Measurements from ENCODE around the gene WDR54.
"Not testable (repeated sequence)": the region's sequence is repeated elsewhere in the genome, so short reads cannot be mapped to it uniquely, and the experiment has no call there.

The WDR54 gene

DNA sequence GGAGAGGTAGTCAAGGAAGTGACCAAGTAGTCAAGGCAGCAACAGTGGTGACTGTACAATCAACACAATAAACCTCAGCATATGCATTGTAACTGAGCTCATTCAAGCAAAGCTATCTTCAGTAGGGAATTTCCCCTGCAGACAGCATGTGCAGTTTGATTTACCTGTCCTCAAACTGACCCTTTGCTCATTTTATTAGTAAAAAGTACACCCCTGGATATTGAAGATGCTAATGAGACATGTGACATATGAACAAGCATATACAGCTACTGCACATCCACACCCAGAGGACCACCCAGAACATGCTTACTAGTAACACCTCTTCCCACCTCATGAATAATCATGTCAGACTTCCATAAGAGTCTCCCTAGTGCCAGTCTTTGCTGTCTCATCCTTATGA, 15.5 kb upstream of the WDR54 start:
- no peak for DNase-seq (ENCODE audit: low read depth, low spot score)

GRCh38 chr2:74407682-74408081, 13.8 kb upstream of the WDR54 start:
- no peak for DNase-seq (ENCODE audit: low read depth, low spot score)

- DNase-seq (ENCODE audit: low read depth, low spot score) = no peak
These were observed 8.4 kb upstream of the WDR54 start for GRCh38 chr2:74413001-74413698.

DNA sequence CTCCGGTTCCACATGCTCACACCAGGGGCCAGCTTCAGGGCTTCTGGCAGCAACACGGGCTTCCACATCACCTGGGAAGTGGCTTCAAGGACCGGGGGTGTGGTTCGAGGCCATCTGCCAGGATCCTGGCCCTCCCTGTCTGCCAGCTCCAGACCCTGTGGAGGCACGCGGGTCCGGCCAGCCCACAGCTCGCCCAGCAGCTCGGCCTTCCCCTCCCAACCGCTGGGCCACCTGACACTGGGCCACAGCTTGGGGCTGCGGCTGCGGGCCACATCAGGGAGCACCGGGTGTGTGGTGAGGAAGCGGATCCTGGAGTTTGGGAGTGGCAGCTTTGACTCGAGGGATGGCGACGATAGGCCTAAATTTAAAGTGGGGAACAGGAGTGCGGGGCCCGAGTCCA, 7.1 kb upstream of the WDR54 start:
- DNase-seq (ENCODE audit: low read depth, low spot score) = no peak

DNA sequence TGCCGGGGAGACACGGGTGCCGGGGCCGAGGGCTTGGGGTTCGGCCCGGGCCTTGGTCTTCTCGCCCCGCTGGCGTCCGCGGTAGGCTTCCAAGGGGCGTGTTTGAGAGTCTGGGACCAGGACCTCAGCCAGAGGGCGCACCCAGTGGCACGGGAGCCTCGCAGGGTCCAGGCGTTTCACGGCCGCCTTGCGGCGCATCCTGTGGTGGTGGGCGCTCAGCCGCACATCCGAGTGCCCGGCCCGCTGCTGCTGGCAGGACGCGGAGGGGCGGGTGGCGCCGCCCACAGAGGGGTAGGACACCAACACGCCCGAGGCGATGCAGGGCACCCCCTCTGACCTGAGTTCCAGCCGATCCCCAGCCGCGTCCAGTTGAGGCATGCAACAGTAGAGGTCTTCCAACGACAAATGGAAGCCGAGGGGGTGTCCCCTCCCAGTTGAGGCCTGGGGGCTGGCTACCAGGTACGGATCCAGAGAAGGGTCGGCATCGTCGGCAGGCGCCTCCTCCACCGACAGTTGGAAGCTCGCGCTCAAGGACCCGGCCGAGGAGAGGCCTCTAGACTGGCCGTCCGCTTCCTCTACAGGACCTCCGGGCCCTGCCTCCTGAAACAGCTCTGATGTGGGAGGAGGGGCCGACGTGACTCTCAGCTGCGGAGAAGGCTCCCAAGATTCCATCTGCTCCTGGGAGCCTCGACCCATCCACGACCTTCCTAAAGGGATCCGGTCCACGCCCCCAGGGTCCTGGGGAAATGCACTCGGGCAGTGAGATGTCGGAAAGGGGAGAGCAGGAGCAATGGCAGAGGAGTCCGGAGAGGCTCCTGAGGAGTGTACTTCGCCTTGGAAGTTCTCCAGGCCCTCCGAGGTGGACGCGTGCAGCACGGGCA, 6.4 kb upstream of the WDR54 start:
- DNase-seq (ENCODE audit: low read depth, low spot score) = peak; percentile 68

DNA sequence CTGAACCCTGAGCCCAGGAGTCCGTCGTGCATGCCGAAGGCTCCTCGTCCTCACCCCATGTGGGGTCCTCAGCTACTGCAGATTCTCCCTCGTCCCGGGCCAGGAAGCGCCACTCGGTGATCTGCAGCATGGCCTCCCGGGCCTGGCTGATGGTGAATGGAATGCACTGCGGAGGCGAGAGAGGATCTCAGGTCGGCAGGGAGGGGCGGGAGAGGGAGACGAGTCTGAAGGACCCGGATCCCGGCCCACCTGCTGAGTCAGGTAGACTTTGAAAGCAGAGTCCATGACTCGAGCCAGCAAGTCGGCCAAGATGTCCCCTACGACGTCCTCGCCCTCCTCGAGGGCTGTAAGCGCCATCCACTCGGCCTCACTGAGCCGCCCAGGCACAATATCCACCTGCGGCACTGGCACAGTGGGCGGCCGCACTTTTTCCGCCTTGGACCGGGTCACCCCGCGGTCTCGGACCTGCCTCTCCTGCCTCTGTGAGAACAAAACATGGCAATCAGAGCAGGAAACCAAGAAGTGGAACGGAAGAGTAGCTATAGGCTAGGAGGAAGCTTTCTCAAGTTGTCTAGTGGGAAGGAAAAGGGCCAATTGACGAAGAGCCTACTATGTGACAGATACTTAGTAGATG, 5.7 kb upstream of the WDR54 start:
- DNase-seq (ENCODE audit: low read depth, low spot score) = no peak

DNA sequence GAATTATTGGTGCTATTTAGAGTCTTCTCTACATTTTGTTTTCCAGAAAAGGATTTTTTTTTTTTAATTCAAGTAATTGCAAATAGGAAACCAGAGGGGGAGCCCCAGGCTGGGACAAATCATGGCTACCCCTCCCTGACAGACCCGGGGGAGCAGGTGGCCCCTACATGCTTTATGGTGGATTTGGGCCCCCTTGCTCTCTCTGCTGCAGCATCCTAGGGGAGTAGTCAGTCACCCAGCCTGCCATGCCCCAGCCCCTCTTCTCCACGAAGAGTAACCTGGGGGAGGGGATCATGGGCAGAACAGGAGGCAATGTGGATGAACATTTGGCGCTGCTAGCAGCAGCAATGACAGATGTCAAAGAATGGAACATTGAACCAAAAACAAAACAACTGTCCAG, 4.8 kb upstream of the WDR54 start:
- no peak for DNase-seq (ENCODE audit: low read depth, low spot score)

GRCh38 chr2:74417197-74417596, 4.3 kb upstream of the WDR54 start:
- DNase-seq (ENCODE audit: low read depth, low spot score) = no peak

DNA sequence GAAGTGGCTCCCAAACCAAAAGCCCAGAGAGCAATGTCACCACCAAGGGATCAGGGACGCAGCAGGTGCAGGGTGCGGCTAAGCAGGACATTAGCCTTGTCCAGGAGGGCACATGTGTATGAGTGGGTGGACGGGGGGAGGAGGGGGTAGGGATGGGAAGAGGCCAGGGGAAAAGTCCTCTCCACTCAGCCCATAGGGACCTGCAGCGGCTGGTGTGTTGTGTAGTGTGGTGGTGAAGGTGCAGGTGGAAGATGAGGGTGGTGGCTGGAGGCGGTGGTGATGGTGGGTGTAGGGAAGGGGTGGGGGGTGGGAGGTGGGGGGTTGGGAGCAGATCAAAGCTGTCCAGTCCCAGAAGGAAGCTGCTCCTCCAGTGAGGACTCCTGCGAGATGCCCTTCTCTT, 3.8 kb upstream of the WDR54 start:
- DNase-seq (ENCODE audit: low read depth, low spot score) = no peak

GRCh38 chr2:74418312-74418711, 3.2 kb upstream of the WDR54 start:
- no peak for DNase-seq (ENCODE audit: low read depth, low spot score)

- DNase-seq (ENCODE audit: low read depth, low spot score) = no peak
These were observed 2.2 kb upstream of the WDR54 start for GRCh38 chr2:74419345-74419744.

DNA sequence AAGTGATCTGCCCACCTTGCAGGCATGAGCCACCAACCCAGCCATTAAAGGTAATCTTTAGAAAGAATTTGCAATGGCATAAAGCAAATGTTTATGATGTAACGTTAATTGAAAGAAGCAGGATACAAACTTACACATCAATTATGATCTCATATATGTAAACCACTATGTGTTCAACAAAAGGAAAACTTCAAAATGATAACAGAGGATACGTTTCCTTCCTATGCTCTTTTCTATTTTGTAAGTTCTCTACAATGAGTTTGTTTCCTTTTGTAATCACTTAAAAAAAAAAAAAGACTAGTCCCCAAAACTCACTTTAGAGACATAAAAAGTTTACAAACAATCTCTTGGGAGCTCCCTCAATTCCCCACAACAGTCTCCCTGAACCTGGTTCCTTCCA, 1.5 kb upstream of the WDR54 start:
- no peak for DNase-seq (ENCODE audit: low read depth, low spot score)

DNA sequence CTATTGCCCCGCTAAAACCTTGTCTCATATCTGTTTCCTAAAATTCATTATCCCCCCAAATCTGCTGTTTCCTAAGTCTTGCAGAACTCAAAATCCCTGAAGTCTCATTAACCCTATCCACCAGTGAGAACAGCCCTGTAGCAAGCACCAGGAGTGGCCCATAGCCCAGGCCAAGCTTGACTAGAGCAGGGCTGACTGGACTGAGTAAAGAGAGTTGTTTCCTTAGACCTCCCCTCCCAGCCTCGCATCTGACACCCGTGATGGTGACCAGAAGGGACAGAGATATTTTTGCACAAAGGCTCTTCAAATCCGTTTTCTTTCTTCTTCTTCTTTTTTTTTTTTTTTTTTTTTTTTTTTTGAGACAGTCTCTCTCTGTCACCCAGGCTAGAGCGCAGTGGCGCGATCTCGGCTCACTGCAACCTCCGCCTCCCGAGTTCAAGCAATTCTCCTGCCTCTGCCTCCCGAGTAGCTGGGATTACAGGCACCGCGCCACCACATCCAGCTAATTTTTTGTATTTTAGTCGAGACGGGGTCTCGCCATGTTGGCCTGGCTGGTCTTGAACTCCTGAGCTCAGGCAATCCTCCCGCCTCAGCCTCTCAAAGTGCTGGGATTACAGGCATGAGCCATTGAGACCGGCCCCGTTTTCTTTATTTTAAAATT, 957 bp upstream of the WDR54 start:
- not testable (repeated sequence) for DNase-seq (ENCODE audit: low read depth, low spot score)

DNA sequence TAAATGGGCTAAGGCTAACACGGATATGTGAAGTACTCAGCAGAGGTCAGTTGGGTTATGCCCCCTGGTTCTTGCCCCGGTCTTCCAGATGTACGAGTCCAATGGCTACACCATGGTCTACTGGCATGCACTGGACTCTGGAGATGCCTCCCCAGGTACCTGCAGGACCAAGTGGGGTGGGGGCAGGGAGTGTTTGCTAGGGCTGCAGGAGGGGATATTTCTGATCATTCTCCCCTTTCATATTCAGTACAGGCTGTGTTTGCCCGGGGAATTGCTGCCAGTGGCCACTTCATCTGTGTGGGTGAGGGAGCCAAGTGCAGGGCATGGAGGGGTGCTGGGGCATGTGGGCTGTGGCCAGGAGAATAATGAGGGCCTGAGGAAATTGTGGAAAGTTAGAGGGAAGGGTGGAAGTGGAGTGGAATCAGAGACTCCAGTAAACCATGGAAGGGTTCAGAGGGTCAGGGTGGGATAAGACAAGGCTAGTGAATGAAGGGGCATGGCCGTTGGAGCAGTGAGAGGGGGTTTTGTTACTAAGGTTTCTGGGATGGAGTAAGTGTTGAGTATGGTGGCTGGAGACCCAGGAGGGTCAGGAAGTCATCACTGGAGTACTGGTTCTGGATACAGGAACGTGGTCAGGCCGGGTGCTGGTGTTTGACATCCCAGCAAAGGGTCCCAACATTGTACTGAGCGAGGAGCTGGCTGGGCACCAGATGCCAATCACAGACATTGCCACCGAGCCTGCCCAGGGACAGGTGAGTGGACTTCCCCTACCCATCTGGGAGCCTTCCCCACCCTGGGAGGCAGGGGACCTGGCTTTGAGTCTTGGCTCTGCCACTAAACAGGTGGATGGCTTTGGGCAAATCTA, 1.9 kb downstream of the WDR54 start:
- no peak for DNase-seq (ENCODE audit: low read depth, low spot score)

DNA sequence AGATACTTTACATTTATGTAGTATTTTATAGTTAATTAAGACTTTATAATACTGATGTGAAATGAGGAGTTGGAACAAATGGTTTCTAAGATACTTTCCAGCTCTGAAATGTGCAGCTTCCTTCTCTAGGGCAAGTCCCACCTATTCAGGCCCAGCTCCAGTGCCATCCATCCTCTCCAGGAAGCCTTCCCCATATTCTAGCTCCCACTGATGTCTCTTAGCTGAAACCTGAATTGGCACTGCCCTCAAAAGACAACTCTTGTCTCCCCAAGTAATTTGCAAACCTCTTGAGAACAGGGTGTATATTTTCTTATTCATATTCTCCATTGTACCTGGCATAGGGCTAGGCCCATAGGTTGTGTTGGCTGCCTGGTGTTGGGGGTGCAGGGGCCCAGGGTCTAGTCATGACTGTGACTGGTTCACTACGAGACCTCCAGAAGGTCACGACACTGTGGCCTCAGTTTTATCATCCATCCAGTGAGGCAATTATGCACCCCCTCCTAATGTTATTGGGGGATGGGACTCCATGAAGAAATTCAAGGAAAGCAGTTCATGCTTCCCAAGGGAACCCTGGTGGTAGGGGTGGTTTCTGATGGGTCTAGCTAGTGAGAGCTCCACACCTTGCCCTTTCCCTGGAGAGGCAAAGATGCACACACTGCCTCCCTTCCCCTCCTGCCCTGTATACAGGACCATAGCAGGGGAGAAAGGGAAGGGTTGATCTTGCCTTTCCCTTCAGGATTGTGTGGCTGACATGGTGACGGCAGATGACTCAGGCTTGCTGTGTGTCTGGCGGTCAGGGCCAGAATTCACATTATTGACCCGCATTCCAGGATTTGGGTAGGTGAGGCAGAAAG, 2.8 kb downstream of the WDR54 start:
- DNase-seq (ENCODE audit: low read depth, low spot score) = no peak

GRCh38 chr2:74424995-74425406, 3.5 kb downstream of the WDR54 start:
- no peak for DNase-seq (ENCODE audit: low read depth, low spot score)

DNA sequence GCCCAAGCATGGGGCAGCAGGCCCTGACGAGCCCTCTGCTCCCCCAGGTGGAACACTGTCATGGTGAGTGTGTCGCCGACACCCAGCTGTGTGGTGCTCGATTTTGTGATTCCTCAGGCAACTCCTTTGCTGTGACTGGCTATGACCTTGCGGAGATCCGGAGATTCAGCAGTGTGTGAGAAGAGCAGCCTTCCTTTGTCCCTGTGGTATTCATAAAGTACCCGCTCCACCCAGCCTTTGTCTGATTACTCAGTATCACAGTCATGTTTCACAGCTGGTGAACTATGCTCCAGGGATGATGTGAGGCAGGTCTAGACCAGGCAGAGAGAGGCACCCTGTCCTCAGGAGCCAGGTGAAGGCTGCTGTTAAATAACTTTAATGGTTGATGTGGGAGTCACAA, 4.0 kb downstream of the WDR54 start:
- DNase-seq (ENCODE audit: low read depth, low spot score) = no peak

DNA sequence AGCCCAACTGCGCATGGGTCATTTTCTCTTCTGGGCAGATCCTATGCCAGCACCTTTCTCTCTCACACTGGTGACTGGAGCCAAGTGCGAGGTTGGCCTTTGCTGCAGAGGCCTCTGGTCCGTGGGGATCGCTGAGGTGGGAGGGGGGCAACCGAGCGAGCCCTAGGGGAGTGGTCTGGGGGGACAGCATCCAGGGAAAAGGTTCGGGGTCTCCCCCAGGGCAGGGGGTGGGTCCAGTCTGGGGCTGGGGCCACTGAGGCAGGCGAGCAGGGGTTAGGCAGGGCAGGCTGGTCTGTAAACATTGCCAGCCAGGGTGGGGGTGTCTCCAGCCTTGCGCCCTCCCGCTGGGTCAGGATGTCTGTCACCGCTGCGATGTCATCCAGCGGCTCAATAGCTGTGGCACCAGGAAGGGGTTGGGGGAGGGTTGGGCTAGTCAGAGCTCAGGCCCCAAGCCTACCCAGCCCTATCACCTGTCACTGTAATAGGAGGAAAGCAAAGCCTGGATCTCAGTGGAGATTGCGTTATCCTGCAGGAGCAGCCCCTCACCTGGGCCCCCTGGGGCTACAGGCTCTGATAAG, 4.7 kb downstream of the WDR54 start:
- no peak for DNase-seq (ENCODE audit: low read depth, low spot score)

- no peak for DNase-seq (ENCODE audit: low read depth, low spot score)
These were observed 6.0 kb downstream of the WDR54 start for GRCh38 chr2:74427551-74427950.

DNA sequence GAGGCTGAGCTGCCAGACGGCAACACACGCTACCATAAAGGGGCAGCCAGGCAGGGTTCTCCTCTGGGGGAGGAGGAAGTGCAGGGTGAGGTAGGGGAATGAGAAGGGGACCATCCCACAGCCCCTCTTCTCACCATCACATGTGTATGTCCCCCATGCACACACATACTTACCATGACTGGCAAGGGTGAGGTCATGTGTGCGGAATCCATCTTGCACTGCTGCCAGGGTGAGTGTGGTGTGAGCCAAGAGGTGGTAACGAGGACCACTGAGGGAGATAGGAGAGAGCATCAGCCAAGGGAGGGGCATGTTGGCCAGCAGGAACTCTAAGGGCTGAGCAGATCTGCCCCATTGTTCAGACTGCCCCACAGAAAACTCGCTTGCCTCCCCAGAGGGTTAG, 7.1 kb downstream of the WDR54 start:
- no peak for DNase-seq (ENCODE audit: low read depth, low spot score)

All from ELF-1 (cell line).